Hippocampal formation (tissue), 2 donors: ENCODE data around the gene OBSCN.

Experiments used
- DNase-seq, 2 donors: peaks; one replicate each; lab custom pipeline; 2025; lab: John Stamatoyannopoulos, UW

Gene OBSCN

GRCh38 chr1:228417483-228418203 is 209.8 kb downstream of the OBSCN start:
- no peak for DNase-seq

DNA sequence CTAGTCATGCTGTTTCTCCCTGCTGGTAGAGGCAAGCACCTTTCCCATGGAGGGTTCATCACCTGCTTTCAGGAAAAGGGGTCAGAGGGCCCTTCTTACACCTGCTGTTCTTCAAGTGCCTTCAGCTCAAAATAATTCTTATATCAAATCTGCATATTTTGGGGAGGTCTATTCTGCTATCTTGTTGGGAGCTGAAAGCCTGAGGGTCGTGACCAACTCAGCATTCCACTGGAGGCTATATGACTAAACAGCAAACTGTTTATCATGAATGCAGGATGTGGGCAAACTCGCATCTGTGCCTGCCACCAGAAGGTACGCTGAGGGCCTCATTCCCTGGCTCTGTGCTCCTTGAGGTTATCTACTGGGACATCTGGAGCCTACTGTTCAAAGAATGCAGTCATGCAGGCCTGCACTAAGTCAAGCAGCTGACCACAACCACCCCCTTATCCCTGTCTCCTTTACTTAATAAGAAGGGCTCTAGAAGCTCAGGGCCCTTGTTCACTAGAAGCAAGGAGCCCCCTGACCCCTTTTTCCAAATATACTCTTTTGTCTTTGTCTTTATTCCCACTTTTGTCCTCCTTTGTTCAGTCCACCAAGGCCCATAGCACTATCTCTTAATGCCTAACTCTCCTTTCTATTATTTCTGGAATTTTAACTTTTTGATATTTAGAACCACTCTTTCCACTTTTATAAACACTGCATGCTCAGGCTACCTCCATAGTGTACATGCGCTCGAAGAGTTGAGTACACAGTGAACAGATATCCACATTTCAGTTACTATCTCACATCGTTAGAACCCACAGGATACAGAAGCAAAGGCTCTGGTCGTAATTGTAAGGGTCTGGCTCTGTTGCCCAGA is 213.4 kb downstream of the OBSCN start:
- DNase-seq = no peak

GRCh38 chr1:228423404-228424053 is 215.7 kb downstream of the OBSCN start:
- DNase-seq = no peak

DNA sequence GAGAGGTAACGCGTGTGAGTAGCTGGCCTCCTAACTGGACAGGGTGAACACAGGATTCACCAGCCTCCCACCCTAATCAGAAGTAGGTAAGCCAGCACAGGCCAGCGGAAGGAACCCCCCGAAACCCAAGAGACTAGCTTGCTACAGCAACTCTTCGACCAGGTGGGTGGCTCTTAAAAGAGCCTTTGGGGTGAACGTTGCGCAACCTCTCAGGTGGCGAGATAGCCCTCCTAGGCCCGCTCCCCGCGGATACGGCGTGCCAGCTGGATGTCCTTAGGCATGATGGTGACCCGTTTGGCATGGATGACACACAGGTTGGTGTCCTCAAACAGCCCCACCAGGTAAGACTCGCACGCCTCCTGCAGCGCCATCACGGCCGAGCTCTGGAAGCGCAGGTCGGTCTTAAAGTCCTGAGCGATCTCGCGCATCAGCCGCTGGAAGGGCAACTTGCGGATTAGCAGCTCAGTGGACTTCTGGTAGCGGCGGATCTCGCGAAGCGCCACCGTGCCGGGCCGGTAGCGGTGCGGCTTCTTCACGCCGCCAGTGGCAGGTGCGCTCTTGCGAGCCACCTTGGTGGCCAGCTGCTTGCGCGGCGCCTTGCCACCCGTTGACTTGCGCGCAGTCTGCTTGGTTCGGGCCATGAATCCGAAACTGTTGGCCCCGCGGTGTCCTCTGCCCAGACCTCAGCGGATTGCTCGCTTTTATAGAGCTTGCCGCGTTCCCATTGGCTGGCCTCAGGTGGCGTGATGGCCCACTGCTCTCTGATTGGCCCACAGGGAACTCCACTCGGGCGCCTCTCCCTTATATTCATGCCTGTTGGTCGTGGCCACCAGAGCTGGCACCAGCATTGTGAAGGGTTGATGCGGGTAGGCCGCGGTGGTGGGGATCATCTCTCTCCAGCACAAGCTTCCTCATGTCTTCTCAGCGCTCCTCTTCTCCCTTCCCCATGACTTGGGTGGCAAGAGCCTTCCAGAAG is 217.1 kb downstream of the OBSCN start:
- DNase-seq = no peak

DNA sequence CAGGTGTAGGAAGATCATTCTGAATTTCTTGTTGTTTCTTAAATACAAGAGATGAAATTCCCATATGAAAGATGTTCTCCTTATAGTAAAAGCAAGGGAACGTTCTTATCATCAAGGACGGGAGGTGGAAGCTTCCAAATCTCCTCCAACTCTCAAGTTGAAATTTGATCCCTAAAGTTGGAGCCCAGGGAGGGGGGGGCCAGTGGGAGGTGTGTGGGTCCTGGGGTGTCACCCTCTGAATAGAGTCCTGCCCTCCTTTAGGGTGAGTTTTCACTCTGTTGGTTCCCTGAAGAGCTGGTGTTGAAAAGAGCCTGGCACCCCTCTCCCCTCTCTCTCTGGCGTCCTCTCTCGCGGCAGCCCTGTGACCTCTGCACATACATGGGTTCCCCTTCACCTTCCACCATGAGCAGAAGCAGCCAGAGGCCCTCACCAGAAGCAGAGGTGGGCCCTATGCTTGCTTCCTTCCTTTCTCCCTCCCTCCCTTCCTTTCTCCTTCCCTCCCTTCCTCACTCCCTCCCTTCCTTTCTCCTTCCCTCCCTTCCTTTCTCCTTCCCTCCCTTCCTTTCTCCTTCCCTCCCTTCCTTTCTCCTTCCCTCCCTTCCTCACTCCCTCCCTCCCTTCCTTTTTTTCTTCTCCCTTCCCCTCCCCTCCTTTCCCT is 218.8 kb downstream of the OBSCN start:
- DNase-seq = no peak

- no peak for DNase-seq
These were observed 220.6 kb downstream of the OBSCN start for GRCh38 chr1:228428412-228428811.
